ENCODE data around the gene ETV6.

DNA sequence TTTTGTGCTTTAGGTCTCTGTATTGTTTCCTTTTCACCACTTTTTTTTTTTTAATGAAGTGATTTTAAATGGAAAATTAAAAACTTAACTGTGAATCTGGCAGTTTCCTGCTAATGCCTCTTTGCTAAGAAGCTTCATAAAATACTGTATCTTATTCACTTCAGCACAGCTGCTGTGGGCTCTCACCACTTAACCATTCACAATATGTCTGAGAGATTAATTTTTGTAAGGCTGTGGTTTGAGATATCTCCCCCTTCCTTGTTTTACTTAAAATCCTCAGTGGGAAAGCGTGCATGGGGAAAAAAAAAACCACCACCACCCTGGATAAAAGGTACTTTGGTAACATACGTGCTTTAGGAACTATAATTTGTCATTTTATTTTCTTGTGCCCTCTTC, 115.9 kb downstream of the ETV6 start:
- TF ChIP-seq, protein P1, sequence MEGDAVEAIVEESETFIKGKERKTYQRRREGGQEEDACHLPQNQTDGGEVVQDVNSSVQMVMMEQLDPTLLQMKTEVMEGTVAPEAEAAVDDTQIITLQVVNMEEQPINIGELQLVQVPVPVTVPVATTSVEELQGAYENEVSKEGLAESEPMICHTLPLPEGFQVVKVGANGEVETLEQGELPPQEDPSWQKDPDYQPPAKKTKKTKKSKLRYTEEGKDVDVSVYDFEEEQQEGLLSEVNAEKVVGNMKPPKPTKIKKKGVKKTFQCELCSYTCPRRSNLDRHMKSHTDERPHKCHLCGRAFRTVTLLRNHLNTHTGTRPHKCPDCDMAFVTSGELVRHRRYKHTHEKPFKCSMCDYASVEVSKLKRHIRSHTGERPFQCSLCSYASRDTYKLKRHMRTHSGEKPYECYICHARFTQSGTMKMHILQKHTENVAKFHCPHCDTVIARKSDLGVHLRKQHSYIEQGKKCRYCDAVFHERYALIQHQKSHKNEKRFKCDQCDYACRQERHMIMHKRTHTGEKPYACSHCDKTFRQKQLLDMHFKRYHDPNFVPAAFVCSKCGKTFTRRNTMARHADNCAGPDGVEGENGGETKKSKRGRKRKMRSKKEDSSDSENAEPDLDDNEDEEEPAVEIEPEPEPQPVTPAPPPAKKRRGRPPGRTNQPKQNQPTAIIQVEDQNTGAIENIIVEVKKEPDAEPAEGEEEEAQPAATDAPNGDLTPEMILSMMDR (IDR thresholded peaks at IDR 0.05): no peak
- TF ChIP-seq CEBPB (IDR thresholded peaks at IDR 0.05) (no peak), CBX8 (IDR thresholded peaks at IDR 0.05) (no peak), POLR2A (IDR thresholded peaks at IDR 0.05; ENCODE audit: low read length) (no peak)

Data from A549 (cell line).